ENCODE results near the gene STRIP2.

DNA sequence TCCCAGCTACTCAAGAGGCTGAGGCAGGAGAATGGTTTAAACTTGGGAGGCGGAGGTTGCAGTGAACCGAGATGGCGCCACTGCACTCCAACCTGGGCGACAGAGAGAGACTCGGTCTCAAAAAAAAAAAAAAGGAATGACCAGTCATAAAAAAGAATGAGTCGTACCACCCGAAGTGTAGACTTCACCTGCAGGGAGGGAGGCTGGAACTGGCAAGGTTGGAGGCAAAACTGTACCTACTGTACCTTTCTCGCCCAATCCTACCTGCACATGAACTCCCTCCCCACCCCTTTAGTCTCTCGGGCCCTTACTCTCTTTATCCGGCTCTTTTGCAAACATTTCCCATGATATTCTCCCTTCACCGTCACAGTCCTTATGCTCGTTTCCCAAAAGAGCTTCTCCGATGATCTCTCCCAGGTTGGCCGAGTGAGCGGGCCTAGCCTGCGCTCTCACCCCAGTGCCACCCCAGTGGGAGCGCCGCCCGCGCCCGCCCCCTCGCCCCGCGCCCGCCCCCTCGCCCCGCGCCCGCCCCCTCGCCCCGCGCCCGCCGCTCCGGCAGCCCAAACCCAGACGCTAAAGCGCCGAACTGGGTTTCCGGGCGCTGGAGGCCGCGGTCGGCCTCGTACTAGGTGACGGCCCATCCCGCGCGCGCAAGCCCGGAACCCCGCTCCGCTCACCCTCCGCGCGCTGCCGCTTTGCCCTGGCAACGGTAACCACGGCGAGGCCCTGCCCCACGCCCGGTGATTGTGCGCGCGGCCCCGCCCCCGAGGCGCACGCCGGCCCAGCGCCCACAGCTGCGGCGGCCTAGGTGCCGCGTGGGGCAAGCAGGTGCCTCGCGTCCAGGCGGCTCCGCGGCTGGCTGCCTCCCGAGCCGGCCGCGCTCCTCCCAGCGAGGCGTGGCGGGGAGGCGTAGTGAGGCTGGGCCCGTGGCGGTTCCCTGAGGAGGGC lies 67.8 kb downstream of the STRIP2 start, which contains the start of gene SMKR1:
- TF ChIP-seq, protein P1, sequence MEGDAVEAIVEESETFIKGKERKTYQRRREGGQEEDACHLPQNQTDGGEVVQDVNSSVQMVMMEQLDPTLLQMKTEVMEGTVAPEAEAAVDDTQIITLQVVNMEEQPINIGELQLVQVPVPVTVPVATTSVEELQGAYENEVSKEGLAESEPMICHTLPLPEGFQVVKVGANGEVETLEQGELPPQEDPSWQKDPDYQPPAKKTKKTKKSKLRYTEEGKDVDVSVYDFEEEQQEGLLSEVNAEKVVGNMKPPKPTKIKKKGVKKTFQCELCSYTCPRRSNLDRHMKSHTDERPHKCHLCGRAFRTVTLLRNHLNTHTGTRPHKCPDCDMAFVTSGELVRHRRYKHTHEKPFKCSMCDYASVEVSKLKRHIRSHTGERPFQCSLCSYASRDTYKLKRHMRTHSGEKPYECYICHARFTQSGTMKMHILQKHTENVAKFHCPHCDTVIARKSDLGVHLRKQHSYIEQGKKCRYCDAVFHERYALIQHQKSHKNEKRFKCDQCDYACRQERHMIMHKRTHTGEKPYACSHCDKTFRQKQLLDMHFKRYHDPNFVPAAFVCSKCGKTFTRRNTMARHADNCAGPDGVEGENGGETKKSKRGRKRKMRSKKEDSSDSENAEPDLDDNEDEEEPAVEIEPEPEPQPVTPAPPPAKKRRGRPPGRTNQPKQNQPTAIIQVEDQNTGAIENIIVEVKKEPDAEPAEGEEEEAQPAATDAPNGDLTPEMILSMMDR (IDR thresholded peaks at IDR 0.05; ENCODE audit: borderline replicate concordance, extremely low read depth, low read length, poor library complexity, severe bottlenecking), result no peak
- no peak for TF ChIP-seq EZH2 (IDR thresholded peaks at IDR 0.05; ENCODE audit: borderline replicate concordance, low read depth, low read length, severe bottlenecking)
